Measurements from ENCODE around the gene PSMD3.

DNA sequence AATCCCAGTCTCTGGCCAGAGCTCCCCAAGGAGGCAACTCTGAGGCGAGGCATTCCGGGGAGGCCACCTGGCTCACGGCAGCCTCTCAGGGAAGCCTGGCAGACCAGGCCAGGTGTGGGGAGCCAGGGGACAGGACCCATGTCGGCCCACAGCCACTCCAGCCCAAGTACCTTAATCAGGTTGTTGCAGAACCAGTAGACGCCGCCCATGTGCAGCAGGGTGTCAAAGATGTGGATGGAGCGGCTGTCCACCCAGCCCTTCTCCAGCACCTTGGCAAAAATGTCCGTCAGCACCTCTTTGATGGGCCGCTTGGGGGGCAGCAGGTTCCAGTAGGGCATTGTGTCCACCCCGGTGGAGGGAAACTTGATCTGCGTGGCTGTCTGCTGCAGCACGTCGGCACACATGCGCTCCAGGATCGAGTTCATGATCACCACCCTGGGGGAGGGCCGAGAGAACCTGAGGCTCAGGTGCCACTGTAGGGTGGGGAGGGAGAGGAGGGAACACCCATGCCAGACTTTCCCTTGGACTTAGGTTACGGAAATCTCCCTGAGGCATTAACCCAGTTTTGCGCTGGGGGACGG, 42.4 kb downstream of the PSMD3 start:
- TF ChIP-seq, protein P1, sequence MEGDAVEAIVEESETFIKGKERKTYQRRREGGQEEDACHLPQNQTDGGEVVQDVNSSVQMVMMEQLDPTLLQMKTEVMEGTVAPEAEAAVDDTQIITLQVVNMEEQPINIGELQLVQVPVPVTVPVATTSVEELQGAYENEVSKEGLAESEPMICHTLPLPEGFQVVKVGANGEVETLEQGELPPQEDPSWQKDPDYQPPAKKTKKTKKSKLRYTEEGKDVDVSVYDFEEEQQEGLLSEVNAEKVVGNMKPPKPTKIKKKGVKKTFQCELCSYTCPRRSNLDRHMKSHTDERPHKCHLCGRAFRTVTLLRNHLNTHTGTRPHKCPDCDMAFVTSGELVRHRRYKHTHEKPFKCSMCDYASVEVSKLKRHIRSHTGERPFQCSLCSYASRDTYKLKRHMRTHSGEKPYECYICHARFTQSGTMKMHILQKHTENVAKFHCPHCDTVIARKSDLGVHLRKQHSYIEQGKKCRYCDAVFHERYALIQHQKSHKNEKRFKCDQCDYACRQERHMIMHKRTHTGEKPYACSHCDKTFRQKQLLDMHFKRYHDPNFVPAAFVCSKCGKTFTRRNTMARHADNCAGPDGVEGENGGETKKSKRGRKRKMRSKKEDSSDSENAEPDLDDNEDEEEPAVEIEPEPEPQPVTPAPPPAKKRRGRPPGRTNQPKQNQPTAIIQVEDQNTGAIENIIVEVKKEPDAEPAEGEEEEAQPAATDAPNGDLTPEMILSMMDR (IDR thresholded peaks at IDR 0.05 in 2 of 3, conservative IDR thresholded peaks at IDR 0.05 in 1 of 3; ENCODE audit: insufficient read depth in 2 of 3, low read depth in 1 of 3, low read length in 3 of 3): no peak
- TF ChIP-seq ZKSCAN8 (CRISPR knock-in tag; IDR thresholded peaks at IDR 0.05) (no peak), GATA2 (CRISPR knock-in tag; IDR thresholded peaks at IDR 0.05) (no peak), ZNF274 (IDR thresholded peaks at IDR 0.05; ENCODE audit: borderline replicate concordance, low read depth, low read length) (no peak), RBBP5 (IDR thresholded peaks at IDR 0.05; ENCODE audit: borderline replicate concordance, insufficient read depth, low read length, poor library complexity, severe bottlenecking) (no peak), BRCA1 (IDR thresholded peaks at IDR 0.05) (no peak), BRCA1 (CRISPR knock-in tag; IDR thresholded peaks at IDR 0.05) (no peak), ARHGAP35 (IDR thresholded peaks at IDR 0.05; ENCODE audit: partially characterized antibody) (no peak), HNRNPH1 (optimal IDR thresholded peaks at IDR 0.05; ENCODE audit: low read depth, low read length) (no peak), KLF16 (IDR thresholded peaks at IDR 0.05) (no peak), ZNF347 (CRISPR knock-in tag; IDR thresholded peaks at IDR 0.05; ENCODE audit: low read depth) (no peak), ZNF586 (CRISPR knock-in tag; conservative IDR thresholded peaks at IDR 0.05) (no peak)
- TF ChIP-seq, protein P2, sequence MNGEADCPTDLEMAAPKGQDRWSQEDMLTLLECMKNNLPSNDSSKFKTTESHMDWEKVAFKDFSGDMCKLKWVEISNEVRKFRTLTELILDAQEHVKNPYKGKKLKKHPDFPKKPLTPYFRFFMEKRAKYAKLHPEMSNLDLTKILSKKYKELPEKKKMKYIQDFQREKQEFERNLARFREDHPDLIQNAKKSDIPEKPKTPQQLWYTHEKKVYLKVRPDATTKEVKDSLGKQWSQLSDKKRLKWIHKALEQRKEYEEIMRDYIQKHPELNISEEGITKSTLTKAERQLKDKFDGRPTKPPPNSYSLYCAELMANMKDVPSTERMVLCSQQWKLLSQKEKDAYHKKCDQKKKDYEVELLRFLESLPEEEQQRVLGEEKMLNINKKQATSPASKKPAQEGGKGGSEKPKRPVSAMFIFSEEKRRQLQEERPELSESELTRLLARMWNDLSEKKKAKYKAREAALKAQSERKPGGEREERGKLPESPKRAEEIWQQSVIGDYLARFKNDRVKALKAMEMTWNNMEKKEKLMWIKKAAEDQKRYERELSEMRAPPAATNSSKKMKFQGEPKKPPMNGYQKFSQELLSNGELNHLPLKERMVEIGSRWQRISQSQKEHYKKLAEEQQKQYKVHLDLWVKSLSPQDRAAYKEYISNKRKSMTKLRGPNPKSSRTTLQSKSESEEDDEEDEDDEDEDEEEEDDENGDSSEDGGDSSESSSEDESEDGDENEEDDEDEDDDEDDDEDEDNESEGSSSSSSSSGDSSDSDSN (IDR thresholded peaks at IDR 0.05; ENCODE audit: borderline replicate concordance in 1 of 2, low read depth in 2 of 2, low read length in 2 of 2): no peak
- TF ChIP-seq, protein P3, sequence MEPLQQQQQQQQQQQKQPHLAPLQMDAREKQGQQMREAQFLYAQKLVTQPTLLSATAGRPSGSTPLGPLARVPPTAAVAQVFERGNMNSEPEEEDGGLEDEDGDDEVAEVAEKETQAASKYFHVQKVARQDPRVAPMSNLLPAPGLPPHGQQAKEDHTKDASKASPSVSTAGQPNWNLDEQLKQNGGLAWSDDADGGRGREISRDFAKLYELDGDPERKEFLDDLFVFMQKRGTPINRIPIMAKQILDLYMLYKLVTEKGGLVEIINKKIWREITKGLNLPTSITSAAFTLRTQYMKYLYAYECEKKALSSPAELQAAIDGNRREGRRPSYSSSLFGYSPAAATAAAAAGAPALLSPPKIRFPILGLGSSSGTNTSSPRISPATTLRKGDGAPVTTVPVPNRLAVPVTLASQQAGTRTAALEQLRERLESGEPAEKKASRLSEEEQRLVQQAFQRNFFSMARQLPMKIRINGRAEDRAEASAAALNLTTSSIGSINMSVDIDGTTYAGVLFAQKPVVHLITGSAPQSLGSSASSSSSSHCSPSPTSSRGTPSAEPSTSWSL (CRISPR knock-in tag; IDR thresholded peaks at IDR 0.05; ENCODE audit: borderline replicate concordance): no peak
- TF ChIP-seq, protein P4, sequence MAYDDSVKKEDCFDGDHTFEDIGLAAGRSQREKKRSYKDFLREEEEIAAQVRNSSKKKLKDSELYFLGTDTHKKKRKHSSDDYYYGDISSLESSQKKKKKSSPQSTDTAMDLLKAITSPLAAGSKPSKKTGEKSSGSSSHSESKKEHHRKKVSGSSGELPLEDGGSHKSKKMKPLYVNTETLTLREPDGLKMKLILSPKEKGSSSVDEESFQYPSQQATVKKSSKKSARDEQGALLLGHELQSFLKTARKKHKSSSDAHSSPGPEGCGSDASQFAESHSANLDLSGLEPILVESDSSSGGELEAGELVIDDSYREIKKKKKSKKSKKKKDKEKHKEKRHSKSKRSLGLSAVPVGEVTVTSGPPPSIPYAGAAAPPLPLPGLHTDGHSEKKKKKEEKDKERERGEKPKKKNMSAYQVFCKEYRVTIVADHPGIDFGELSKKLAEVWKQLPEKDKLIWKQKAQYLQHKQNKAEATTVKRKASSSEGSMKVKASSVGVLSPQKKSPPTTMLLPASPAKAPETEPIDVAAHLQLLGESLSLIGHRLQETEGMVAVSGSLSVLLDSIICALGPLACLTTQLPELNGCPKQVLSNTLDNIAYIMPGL (CRISPR knock-in tag; IDR thresholded peaks at IDR 0.05): no peak

Measured in K562 (cell line).